GM12872 (cell line): ENCODE measurements around the gene PCGF2.

Experiments
- TF ChIP-seq, protein P1 (sequence below): IDR thresholded peaks from 3 replicates; pipeline ENCODE4 v1.5.1; 2011; ENCODE audit warnings: low read depth, mild to moderate bottlenecking, low read length, moderate library complexity; ENCODE audit not compliant: insufficient read depth

Gene PCGF2

GRCh38 chr17:38704606-38705522 lies 43.3 kb downstream of the PCGF2 start, which contains the start of gene MLLT6:
TSS of gene MLLT6 (plus strand) at chr17:38705273. CDS start at chr17:38705633, 360 bp downstream.
- TF ChIP-seq, protein P1, sequence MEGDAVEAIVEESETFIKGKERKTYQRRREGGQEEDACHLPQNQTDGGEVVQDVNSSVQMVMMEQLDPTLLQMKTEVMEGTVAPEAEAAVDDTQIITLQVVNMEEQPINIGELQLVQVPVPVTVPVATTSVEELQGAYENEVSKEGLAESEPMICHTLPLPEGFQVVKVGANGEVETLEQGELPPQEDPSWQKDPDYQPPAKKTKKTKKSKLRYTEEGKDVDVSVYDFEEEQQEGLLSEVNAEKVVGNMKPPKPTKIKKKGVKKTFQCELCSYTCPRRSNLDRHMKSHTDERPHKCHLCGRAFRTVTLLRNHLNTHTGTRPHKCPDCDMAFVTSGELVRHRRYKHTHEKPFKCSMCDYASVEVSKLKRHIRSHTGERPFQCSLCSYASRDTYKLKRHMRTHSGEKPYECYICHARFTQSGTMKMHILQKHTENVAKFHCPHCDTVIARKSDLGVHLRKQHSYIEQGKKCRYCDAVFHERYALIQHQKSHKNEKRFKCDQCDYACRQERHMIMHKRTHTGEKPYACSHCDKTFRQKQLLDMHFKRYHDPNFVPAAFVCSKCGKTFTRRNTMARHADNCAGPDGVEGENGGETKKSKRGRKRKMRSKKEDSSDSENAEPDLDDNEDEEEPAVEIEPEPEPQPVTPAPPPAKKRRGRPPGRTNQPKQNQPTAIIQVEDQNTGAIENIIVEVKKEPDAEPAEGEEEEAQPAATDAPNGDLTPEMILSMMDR: no peak

DNA sequence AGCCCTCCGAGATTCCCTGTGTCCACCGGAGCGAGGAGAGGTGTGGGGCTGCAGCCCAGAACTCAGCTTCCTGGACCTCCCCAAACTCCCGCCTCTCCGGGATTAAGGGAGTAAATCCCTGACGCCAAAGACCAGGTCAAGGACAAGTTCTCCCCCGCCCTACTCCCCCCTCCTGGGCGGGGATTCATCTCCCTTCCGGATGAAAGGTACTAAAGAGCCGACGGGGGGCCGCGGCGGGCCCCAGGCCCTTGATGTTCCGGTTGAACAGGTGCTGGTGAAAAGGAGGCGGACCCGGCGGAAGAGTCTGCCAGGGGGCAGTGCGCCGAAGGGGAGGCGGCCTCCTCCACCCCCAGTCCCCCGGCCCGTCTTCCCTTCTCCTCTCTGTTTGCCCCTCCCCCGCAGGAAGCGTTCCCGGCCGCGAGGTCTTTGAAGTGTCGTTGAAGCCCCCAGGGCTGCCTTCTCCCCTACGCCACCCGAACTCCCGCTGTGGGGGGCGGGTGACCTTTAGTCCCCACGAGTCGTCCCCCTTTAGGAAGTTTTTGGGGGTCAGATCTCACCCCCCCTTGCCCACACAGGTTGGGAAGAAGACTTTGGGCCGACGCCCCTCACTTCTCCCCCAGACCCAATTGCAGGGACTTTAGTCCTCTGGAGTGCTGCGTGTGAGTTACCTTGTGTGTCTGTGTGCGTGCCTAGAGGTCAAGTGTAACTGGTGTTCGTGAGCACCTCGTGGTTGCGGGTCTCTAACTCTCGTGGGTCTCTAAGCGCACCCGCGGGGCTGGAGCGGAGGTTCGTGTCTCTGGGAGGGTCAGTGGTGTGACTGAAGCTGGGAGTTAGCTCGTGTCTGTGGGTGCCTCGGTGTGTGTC lies 44.2 kb downstream of the PCGF2 start:
- TF ChIP-seq, protein P1: no peak

- TF ChIP-seq, protein P1: no peak
Measured at GRCh38 chr17:38702916-38703741, 45.0 kb downstream of the PCGF2 start.

GRCh38 chr17:38702166-38702915 lies 45.8 kb downstream of the PCGF2 start:
- TF ChIP-seq, protein P1: no peak

- TF ChIP-seq, protein P1: no peak
Measured at GRCh38 chr17:38701504-38702165, 46.5 kb downstream of the PCGF2 start.

DNA sequence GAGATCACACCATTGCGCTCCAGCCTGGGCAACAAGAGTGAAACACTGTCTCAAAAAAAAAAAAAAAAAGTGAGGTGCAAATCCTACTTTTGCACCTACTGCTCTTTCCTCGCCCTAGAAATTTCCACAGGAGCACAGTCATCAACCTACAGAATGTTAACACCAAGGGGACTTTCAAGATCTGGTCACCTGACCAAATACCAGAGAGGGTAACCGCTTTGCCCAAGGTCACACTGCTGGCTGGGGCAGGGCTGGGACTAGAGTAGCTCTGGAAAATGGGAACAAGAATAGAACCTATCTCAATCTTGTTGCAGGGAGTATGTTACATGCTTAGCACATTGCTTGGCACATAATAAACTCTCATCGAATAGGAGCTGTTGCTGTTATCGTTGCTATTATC lies 49.4 kb downstream of the PCGF2 start:
- TF ChIP-seq, protein P1: no peak
